ENCODE results near the gene SYT8.

Gene SYT8

GRCh38 chr11:1847926-1848639 lies 13.3 kb downstream of the SYT8 start:
- no peak for TF ChIP-seq CTCF (IDR thresholded peaks at IDR 0.05; ENCODE audit: low read depth, low read length, missing control alignments)
- no peaks in the 10 kb centered on the region for H3K27me3 ChIP-seq (replicated peaks)
- in situ Hi-C loops (cut with HindIII; ENCODE audit: low pct_ligation_motif_present, low sequenced_read_pairs), result no loop called here
- no peak for DNase-seq
- H3K36me3 ChIP-seq (replicated peaks), result no peaks in the 10 kb centered on the region
- no peak overlapping the region for H3K4me3 ChIP-seq (ENCODE audit: low read depth, low read length)
- no peak overlapping the region for H3K27ac ChIP-seq

GRCh38 chr11:1848640-1849430 lies 14.0 kb downstream of the SYT8 start:
- DNase-seq, result no peak
- in situ Hi-C loops (cut with HindIII; ENCODE audit: low pct_ligation_motif_present, low sequenced_read_pairs), result no loop called here
- Histone ChIP-seq H3K4me3 (ENCODE audit: low read depth, low read length) (no peak overlapping the region), H3K36me3 (replicated peaks) (no peaks in the 10 kb centered on the region), H3K27ac (no peak overlapping the region), H3K27me3 (replicated peaks) (no peaks in the 10 kb centered on the region)
- no peak for TF ChIP-seq CTCF (IDR thresholded peaks at IDR 0.05; ENCODE audit: low read depth, low read length, missing control alignments)

GRCh38 chr11:1851468-1852180 lies 16.8 kb downstream of the SYT8 start:
- in situ Hi-C loops (cut with HindIII; ENCODE audit: low pct_ligation_motif_present, low sequenced_read_pairs), result no loop called here
- TF ChIP-seq CTCF (IDR thresholded peaks at IDR 0.05; ENCODE audit: low read depth, low read length, missing control alignments), result no peak
- Histone ChIP-seq H3K4me3 (ENCODE audit: low read depth, low read length) (no peak overlapping the region), H3K27ac (no peak overlapping the region), H3K36me3 (replicated peaks) (no peaks in the 10 kb centered on the region), H3K27me3 (replicated peaks) (no peaks in the 10 kb centered on the region)
- DNase-seq, result no peak

- no peak overlapping the region for H3K27ac ChIP-seq
- H3K36me3 ChIP-seq (replicated peaks), result no peaks in the 10 kb centered on the region
- in situ Hi-C loops (cut with HindIII; ENCODE audit: low pct_ligation_motif_present, low sequenced_read_pairs), result no loop called here
- no peak overlapping the region for H3K4me3 ChIP-seq (ENCODE audit: low read depth, low read length)
- TF ChIP-seq CTCF (IDR thresholded peaks at IDR 0.05; ENCODE audit: low read depth, low read length, missing control alignments), result no peak
- no peak for DNase-seq
- no peaks in the 10 kb centered on the region for H3K27me3 ChIP-seq (replicated peaks)
Observed at GRCh38 chr11:1852271-1852876, 17.6 kb downstream of the SYT8 start.

GRCh38 chr11:1852877-1853276 lies 18.1 kb downstream of the SYT8 start, which contains the start of gene LSP1:
Gene LSP1, plus strand, starts transcription at chr11:1853084. Its CDS starts 61 bp downstream, at chr11:1853145.
- in situ Hi-C loops (cut with HindIII; ENCODE audit: low pct_ligation_motif_present, low sequenced_read_pairs), result no loop called here
- Histone ChIP-seq H3K36me3 (replicated peaks) (no peaks in the 10 kb centered on the region), H3K4me3 (ENCODE audit: low read depth, low read length) (no peak within 1 kb of the TSS), H3K27ac (no peak within 1 kb of the TSS), H3K27me3 (replicated peaks) (no peaks in the 10 kb centered on the region)
- TF ChIP-seq CTCF (IDR thresholded peaks at IDR 0.05; ENCODE audit: low read depth, low read length, missing control alignments), result no peak
- no peak for DNase-seq

Data from brain microvascular endothelial cell (primary cell).